ENCODE data around the gene FBXL15.

FBXL15 gene

GRCh38 chr10:102411341-102412255, 9.0 kb upstream of the FBXL15 start:
- no peak for DNase-seq

- no peak for DNase-seq
Observed at GRCh38 chr10:102412293-102412692, 8.3 kb upstream of the FBXL15 start.

- DNase-seq: peak; percentile 85
Observed at GRCh38 chr10:102413053-102413705, 7.5 kb upstream of the FBXL15 start.

GRCh38 chr10:102413806-102414561, 6.7 kb upstream of the FBXL15 start:
- no peak for DNase-seq

- DNase-seq: no peak
Observed at GRCh38 chr10:102414749-102415148, 5.9 kb upstream of the FBXL15 start.

- no peak for DNase-seq
Observed at GRCh38 chr10:102416283-102416682, 4.4 kb upstream of the FBXL15 start.

GRCh38 chr10:102416695-102417094, 3.9 kb upstream of the FBXL15 start:
- no peak for DNase-seq

- peak; percentile 86 for DNase-seq
Observed at GRCh38 chr10:102418622-102419268, 1.9 kb upstream of the FBXL15 start, which contains the start of gene PSD. PSD (minus strand) TSS chr10:102418785; CDS start chr10:102417038, 1,747 bp downstream.

GRCh38 chr10:102419269-102420180, 1.1 kb upstream of the FBXL15 start:
- DNase-seq: peak; percentile 86

GRCh38 chr10:102420181-102420713, 389 bp upstream of the FBXL15 start:
- DNase-seq: no peak

GRCh38 chr10:102421507-102421756, 796 bp downstream of the FBXL15 start:
- DNase-seq: no peak

- no peak for DNase-seq
Observed at GRCh38 chr10:102421757-102422512, 1.3 kb downstream of the FBXL15 start.

- peak; percentile 44 for DNase-seq
Observed at GRCh38 chr10:102422545-102423129, 2.0 kb downstream of the FBXL15 start.

GRCh38 chr10:102423372-102423968, 2.8 kb downstream of the FBXL15 start:
- no peak for DNase-seq

- no peak for DNase-seq
Observed at GRCh38 chr10:102424145-102424544, 3.5 kb downstream of the FBXL15 start.

- no peak for DNase-seq
Observed at GRCh38 chr10:102424916-102425315, 4.3 kb downstream of the FBXL15 start.

- no peak for DNase-seq
Observed at GRCh38 chr10:102425444-102425843, 4.8 kb downstream of the FBXL15 start.

- DNase-seq: no peak
Observed at GRCh38 chr10:102426803-102427287, 6.2 kb downstream of the FBXL15 start.

GRCh38 chr10:102429468-102429867, 8.8 kb downstream of the FBXL15 start:
- no peak for DNase-seq
